ENCODE data around the gene TMEM86A.
"Not testable (repeated sequence)": the region's sequence is repeated elsewhere in the genome, so short reads cannot be mapped to it uniquely, and the experiment has no call there.

The TMEM86A gene

DNA sequence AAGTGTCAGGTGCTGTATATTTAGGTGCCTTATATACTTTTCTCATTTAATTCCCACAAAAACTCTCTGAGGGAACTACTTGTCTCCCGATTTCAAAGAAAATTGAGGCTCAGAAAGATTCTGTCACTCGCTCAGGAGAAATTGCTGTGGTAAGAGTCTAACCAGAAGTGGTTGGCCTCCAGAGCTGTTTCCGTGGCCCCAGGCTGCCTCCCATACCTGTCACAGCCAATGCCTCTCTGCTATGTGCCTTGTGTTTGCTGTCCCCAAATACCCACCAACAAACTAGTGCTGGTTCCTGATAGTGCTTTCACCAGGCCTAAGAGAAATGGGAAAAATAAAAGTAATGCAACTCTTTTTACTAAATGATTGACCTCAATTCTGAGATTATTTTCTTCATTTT, 21.0 kb upstream of the TMEM86A start:
- H3K79me2 ChIP-seq (ENCODE audit: insufficient read depth, low read length), result no peaks in the 10 kb centered on the region
- no peak for TF ChIP-seq EZH2 (IDR thresholded peaks at IDR 0.05; ENCODE audit: borderline replicate concordance, low read length)
- TF ChIP-seq, protein P1, sequence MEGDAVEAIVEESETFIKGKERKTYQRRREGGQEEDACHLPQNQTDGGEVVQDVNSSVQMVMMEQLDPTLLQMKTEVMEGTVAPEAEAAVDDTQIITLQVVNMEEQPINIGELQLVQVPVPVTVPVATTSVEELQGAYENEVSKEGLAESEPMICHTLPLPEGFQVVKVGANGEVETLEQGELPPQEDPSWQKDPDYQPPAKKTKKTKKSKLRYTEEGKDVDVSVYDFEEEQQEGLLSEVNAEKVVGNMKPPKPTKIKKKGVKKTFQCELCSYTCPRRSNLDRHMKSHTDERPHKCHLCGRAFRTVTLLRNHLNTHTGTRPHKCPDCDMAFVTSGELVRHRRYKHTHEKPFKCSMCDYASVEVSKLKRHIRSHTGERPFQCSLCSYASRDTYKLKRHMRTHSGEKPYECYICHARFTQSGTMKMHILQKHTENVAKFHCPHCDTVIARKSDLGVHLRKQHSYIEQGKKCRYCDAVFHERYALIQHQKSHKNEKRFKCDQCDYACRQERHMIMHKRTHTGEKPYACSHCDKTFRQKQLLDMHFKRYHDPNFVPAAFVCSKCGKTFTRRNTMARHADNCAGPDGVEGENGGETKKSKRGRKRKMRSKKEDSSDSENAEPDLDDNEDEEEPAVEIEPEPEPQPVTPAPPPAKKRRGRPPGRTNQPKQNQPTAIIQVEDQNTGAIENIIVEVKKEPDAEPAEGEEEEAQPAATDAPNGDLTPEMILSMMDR (IDR thresholded peaks at IDR 0.05; ENCODE audit: low read length), result no peak

DNA sequence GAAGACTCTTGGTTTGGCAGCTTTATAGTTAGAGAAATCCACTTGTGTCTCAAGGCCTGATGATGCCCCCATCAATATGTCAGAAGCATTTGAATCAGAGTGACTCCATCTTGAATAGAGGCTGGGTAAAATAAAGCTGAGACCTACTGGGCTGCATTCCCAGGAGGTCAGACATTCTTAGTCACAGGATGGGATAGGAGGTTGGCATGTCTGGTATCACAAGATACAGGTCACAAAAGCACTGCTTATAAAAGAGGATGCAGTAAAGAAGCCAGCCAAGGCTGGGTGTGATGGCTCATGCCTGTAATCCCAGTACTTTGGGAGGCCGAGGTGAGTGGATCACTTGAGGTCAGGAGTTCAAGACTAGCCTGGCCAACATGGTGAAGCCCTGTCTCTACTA, 16.6 kb upstream of the TMEM86A start:
- H3K9ac ChIP-seq (ENCODE audit: low read length); H4K20me1 ChIP-seq (ENCODE audit: insufficient read depth, low read length); H3K27me3 ChIP-seq (ENCODE audit: insufficient read depth, low read length); H3K79me2 ChIP-seq (ENCODE audit: insufficient read depth, low read length); H3K9me2 ChIP-seq (ENCODE audit: low read depth, low read length); H3F3A ChIP-seq (ENCODE audit: insufficient read depth, low read length); H3K4me3 ChIP-seq (ENCODE audit: low read depth, low read length, poor library complexity, severe bottlenecking); H3K4me2 ChIP-seq (ENCODE audit: low read length); H3K4me1 ChIP-seq (ENCODE audit: insufficient read depth, low read length, severe bottlenecking); H3K36me3 ChIP-seq (ENCODE audit: insufficient read depth, low read length); H2AFZ ChIP-seq (ENCODE audit: low read length); H3K9me3 ChIP-seq (ENCODE audit: low read length); H3K27ac ChIP-seq (ENCODE audit: low read depth, low read length, poor library complexity, severe bottlenecking): not testable (repeated sequence)

More for the DNA sequence above, 21.0 kb upstream of the TMEM86A start:
- Histone ChIP-seq H3K9me3 (ENCODE audit: low read length) (no peaks in the 10 kb centered on the region), H3K4me1 (ENCODE audit: insufficient read depth, low read length, severe bottlenecking) (no peaks in the 10 kb centered on the region), H3F3A (ENCODE audit: insufficient read depth, low read length) (no peaks in the 10 kb centered on the region), H3K9ac (ENCODE audit: low read length) (no peak overlapping the region), H3K27ac (ENCODE audit: low read depth, low read length, poor library complexity, severe bottlenecking) (no peak overlapping the region), H3K36me3 (ENCODE audit: insufficient read depth, low read length) (no peaks in the 10 kb centered on the region), H3K4me2 (ENCODE audit: low read length) (no peak overlapping the region), H4K20me1 (ENCODE audit: insufficient read depth, low read length) (no peaks in the 10 kb centered on the region), H3K27me3 (ENCODE audit: insufficient read depth, low read length) (0 out of 2 replicates have a peak, but pooled peaks cover 4% of the 10 kb centered on the region), H3K4me3 (ENCODE audit: low read depth, low read length, poor library complexity, severe bottlenecking) (no peak overlapping the region), H3K9me2 (ENCODE audit: low read depth, low read length) (no peaks in the 10 kb centered on the region), H2AFZ (ENCODE audit: low read length) (no peak overlapping the region)

DNA sequence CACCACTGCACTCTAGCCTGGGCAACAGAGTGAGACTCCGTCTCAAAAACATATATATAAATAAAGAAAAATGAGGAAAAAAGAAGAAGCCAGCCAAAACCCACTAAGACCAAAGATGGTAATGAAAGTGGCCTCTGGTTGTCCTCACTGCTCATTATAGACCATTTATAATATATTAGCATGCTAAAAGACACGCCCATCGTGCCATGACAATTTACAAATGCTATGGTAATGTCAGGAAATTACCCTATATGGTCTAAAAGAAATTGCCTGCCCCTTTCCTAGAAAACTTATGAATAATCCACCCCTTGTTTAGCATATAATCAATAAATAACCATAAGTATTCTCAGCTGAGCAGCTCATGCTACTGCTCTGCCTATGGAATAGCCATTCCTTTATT, 16.1 kb upstream of the TMEM86A start:
- Histone ChIP-seq H3F3A (ENCODE audit: insufficient read depth, low read length) (no peaks in the 10 kb centered on the region), H3K27me3 (ENCODE audit: insufficient read depth, low read length) (0 out of 2 replicates have a peak, but pooled peaks cover 4% of the 10 kb centered on the region), H2AFZ (ENCODE audit: low read length) (no peak overlapping the region), H3K79me2 (ENCODE audit: insufficient read depth, low read length) (no peaks in the 10 kb centered on the region), H3K9ac (ENCODE audit: low read length) (no peak overlapping the region), H4K20me1 (ENCODE audit: insufficient read depth, low read length) (no peaks in the 10 kb centered on the region), H3K36me3 (ENCODE audit: insufficient read depth, low read length) (no peaks in the 10 kb centered on the region), H3K9me2 (ENCODE audit: low read depth, low read length) (no peaks in the 10 kb centered on the region), H3K4me2 (ENCODE audit: low read length) (no peak overlapping the region), H3K27ac (ENCODE audit: low read depth, low read length, poor library complexity, severe bottlenecking) (no peak overlapping the region), H3K4me3 (ENCODE audit: low read depth, low read length, poor library complexity, severe bottlenecking) (no peak overlapping the region), H3K9me3 (ENCODE audit: low read length) (no peaks in the 10 kb centered on the region), H3K4me1 (ENCODE audit: insufficient read depth, low read length, severe bottlenecking) (no peaks in the 10 kb centered on the region)
- no peak for TF ChIP-seq EZH2 (IDR thresholded peaks at IDR 0.05; ENCODE audit: borderline replicate concordance, low read length)
- TF ChIP-seq, protein P1 (IDR thresholded peaks at IDR 0.05; ENCODE audit: low read length), result no peak

DNA sequence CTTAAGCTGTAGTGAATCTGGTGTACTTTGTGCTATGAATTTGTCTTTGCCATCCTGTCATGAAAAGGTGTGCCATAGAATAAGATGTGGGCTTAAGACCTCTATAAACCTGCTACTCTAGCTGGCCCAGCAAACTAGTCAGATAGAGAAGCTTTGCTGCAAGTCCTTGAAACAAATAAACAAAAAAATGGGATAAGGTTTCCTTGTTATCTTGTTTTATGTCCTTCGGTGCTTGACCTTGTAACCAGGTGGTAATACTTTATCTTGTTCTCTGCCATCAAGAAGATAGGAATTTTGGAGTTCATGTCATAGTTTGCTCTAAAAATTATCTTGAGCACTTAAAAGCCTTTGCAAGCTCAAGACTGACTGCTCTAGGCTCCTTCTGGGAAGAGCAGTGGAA, 14.3 kb upstream of the TMEM86A start:
- Histone ChIP-seq H3K79me2 (ENCODE audit: insufficient read depth, low read length) (no peaks in the 10 kb centered on the region), H2AFZ (ENCODE audit: low read length) (no peak overlapping the region), H3F3A (ENCODE audit: insufficient read depth, low read length) (no peaks in the 10 kb centered on the region), H3K9me2 (ENCODE audit: low read depth, low read length) (no peaks in the 10 kb centered on the region), H3K36me3 (ENCODE audit: insufficient read depth, low read length) (no peaks in the 10 kb centered on the region), H3K27me3 (ENCODE audit: insufficient read depth, low read length) (0 out of 2 replicates have a peak, but pooled peaks cover 4% of the 10 kb centered on the region), H3K4me3 (ENCODE audit: low read depth, low read length, poor library complexity, severe bottlenecking) (no peak overlapping the region), H3K9me3 (ENCODE audit: low read length) (no peaks in the 10 kb centered on the region), H3K27ac (ENCODE audit: low read depth, low read length, poor library complexity, severe bottlenecking) (no peak overlapping the region), H3K9ac (ENCODE audit: low read length) (no peak overlapping the region), H3K4me2 (ENCODE audit: low read length) (no peak overlapping the region), H3K4me1 (ENCODE audit: insufficient read depth, low read length, severe bottlenecking) (no peaks in the 10 kb centered on the region), H4K20me1 (ENCODE audit: insufficient read depth, low read length) (no peaks in the 10 kb centered on the region)
- TF ChIP-seq EZH2 (IDR thresholded peaks at IDR 0.05; ENCODE audit: borderline replicate concordance, low read length), result no peak
- TF ChIP-seq, protein P1 (IDR thresholded peaks at IDR 0.05; ENCODE audit: low read length), result no peak

DNA sequence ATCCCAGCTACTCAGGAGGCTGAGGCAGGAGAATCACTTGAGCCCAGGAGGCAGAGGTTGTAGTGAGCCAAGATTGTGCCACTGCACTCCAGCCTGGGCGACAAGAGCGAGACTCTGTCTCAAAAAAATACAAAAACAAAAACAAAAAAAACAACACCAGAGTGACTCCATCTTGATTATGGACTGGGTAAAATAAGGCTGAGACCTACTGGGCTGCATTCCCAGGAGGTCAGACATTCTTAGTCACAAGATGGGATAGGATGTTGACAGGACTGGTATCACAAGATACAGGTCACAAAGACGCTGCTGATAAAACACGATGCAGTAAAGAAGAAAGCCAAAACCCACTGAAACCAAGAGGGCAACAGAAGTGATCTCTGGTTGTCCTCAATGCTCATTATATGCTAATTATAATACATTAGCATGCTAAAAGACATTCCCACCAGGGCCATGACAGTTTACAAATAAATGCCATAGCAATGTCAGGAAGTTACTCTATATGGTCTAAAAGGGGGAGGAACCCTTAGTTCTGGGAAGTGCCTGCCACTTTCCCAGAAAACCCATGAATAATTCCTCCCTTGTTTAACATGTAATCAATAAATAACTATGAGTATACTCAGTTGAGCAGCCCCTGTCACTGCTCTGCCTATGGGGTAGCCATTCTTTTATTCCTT, 7.0 kb upstream of the TMEM86A start:
- not testable (repeated sequence) for H3K9me3 ChIP-seq (ENCODE audit: low read length); H3K4me1 ChIP-seq (ENCODE audit: insufficient read depth, low read length, severe bottlenecking); H3K79me2 ChIP-seq (ENCODE audit: insufficient read depth, low read length); H2AFZ ChIP-seq (ENCODE audit: low read length); H4K20me1 ChIP-seq (ENCODE audit: insufficient read depth, low read length); H3K27ac ChIP-seq (ENCODE audit: low read depth, low read length, poor library complexity, severe bottlenecking); H3K9me2 ChIP-seq (ENCODE audit: low read depth, low read length); H3F3A ChIP-seq (ENCODE audit: insufficient read depth, low read length); H3K4me3 ChIP-seq (ENCODE audit: low read depth, low read length, poor library complexity, severe bottlenecking); H3K27me3 ChIP-seq (ENCODE audit: insufficient read depth, low read length); H3K4me2 ChIP-seq (ENCODE audit: low read length); H3K36me3 ChIP-seq (ENCODE audit: insufficient read depth, low read length); H3K9ac ChIP-seq (ENCODE audit: low read length)
